NCI-H446 treated with DMSO at 0.1 percent for 48 hours (cell line): ENCODE measurements around the gene DRC3.
"Not testable (repeated sequence)": the region's sequence is repeated elsewhere in the genome, so short reads cannot be mapped to it uniquely, and the experiment has no call there.

Source experiments
- DNase-seq: peaks from one replicate; lab custom pipeline; 2025; lab: John Stamatoyannopoulos, UW

Gene DRC3, protein sequence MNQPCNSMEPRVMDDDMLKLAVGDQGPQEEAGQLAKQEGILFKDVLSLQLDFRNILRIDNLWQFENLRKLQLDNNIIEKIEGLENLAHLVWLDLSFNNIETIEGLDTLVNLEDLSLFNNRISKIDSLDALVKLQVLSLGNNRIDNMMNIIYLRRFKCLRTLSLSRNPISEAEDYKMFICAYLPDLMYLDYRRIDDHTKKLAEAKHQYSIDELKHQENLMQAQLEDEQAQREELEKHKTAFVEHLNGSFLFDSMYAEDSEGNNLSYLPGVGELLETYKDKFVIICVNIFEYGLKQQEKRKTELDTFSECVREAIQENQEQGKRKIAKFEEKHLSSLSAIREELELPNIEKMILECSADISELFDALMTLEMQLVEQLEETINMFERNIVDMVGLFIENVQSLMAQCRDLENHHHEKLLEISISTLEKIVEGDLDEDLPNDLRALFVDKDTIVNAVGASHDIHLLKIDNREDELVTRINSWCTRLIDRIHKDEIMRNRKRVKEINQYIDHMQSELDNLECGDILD

DNA sequence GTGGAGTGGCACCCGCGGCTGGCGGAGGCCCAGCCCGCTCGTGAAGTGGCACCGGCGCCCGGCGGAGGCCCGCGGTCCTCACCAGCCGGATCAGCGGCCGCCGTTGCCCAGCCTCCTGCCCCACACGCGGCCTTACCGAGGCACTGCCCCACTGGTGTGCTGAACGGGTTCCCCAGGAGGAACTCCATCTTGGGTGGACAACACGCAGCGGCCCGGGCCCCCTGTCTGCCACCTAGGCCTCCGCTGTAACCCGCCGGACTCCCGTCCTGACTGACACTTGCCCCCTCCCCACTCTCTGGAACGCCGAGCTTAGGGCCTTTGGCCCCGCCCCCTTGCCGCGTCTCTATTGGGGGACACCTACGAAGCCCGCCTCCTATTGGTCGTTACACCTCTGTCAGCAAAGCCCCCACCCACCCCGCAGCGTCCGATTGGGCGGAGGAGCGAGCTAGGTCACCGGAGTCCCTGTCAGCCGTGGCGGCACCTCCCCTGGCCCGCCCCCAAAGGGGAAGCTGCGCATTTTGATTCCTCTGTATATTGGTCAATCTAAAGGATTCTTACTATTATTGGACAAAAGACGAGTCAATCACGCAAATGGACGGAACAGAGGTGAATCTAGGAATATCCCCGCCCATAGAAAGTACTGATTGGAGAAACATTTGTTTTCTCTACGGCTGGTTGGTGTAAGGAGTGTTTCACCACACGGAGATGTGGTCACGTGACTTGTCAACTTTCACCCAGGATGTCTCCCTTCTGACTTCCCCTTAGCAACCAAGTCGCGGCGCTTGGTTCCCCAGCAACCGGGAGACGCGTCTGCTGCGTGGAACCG is at the start of gene DRC3, which contains the start of gene TOM1L2:
DRC3 (plus strand) TSS at position 737 of the 826 bp plus-strand sequence. CDS start 4,737 bp downstream, outside the sequence.
TOM1L2 (minus strand) TSS at position 275 of the 826 bp plus-strand sequence; CDS start at position 188, 87 bp downstream.
- DNase-seq = peak; percentile 100

DNA sequence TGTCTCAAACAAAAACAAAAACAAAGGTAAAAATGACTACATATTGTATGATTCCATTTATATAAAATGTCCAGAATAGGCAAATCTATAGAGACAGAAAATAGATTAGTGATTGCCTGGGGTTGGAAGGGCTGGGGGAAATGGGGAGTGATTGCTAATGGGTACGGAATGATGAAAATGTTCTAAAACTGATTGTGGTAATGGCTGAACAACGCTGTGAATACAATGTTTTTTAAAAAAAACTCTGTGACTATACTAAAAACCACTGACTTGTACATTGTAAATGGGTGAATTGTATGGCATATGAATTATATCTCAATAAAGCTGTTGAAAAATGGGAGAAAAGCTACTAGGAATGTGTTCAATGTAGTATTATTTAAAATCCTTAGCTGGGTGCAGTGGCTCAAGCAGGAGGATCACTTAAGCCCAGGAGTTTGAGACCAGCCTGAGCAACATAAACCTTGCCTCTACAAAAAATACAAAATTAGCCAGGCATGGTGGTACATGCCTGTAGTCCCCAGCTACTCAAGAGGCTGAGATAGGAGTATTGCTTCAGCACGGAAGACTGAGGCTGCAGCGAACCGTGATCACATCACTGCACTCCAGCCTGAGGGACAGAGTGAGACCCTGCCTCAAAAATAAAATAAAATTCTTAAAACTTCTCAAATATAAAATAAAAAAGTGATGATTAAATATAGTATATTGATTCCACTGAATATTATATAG is 48.4 kb upstream of the DRC3 start:
- no peak for DNase-seq

DNA sequence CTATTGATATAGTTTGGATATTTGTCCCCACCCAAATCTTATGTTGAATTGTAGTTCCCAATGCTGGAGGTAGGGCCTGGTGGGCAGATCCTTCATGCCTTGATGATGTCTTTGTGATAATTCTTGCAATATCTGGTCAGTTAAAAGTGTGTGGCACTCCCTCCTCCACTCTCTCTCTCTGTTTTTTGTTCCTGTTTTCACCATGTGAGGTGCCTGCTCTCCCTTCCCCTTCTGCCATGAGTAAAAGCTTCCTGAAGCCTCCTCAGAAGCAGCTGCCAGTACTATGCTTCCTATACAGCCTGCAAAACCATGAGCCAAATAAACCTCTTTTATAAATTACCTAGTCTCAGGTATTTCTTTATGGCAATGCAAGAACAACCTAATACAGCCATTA is 47.8 kb upstream of the DRC3 start:
- DNase-seq = no peak

DNA sequence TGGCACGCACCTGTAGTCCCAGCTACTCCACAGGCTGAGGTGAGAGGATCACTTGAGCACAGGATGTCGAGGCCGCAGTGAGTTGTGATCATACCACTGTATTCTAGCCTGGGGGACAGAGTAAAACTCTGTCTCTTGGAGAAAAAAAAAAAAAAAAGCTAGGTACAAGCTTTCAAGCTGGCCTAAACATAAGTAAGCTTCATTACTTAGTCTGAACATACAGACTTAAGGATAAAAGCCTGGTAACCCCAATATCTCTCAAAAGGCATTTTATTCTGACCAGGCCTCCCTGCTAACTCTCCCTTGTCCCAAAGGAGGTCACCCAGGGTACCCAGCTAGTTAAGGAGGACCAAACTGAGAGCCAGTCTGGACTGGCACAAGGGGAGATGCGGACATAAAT is 46.6 kb upstream of the DRC3 start:
- no peak for DNase-seq

DNA sequence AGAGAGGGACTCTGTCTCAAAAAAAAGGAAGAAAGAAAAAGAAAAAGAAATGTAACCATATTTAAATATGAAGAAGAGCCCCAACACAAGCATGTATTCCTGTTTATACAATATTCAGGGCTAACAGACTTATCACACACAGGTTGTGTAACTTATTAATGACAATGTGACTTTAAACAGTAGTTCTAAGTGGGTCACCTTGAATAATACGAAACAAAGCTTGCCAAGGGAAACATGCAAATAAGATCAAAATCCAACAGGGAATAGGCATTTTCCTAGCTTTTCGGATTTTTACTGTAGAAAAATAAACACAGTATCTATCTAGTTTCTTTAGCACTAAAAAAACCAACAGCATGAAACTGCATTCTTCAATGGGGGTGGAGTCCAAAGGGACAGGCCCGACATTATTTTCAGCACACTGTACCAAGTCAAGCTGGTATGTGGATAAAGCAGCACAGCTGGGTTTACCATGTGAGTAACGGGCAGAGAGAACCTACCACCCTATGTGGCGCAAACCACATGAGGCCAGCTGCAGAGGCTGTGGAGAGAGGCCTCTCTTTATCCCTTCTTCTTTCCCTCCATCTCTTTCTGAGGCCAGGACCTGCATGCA is 45.7 kb upstream of the DRC3 start:
- DNase-seq = no peak

DNA sequence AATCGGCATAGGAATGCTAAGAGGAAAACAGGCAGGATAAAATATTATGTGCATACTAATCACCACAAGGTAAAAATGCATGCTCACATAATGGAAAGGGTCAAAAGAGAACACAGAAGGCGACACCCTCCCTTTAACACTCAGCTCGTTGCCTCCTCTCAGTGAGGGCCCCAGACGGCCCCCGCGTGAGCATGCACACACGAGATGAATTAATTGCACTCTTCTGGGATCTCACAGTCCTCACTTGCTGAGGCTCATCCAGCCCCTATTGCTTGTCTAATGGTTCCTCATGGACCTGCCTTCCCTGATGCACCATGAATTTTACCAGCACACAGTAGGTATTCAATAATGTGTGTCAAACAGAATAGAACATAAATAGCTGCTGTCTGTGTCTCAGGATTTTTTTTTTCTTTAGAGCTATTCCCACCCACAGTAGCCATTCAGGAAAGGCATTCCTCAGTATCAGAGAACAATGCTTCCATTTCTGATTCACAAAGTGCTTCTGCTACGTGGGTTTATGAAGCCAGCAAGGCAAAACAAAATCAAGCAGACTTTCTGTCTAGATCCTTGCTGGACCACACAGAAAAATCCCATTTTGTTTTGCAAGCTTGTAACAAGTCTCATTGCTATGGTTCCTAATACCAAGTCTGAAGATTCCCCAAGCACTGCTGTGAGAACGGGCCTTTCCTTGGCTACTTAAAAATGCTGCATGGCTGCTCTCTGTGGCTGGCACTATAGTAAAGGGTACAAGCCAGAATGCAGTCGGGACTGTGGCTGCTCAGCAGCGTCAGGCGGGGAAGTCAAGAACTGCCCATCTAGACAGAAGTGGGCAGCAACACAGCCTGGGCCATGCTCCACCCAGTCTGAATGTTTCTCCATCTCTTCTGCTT is 44.0 kb upstream of the DRC3 start:
- DNase-seq = no peak

DNA sequence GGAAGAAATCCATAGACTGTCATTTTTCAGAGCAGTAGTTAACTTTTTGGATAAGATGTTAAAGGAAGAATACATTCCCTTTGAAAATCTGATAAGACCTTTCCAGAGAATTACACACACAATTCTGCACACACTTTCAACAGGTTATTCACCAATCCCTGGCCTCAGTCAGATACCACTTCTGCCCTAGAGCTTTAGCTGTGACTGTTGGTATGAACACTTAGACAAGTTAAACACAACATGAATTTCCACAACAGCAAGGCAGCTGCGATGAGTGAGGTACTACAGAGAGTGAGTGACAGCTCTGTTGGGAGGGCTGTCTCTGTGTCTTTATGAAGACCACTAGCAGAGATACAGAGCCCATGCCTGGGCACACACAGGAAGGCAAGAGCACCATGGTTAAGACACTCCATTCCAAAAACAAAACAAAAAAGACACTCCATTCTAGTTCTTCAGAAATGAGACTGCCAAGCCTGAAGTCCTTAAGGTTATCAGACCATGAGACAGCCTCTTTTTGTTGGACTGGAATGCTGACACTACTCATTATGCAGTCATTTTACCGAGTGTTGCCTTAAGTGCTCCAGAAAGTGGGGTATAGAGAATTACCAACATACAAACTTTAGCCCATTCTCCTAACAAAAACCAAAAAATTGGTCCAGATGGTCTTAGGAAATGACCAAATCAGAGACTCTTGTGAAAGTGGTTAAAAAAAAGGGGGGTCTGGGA is 42.8 kb upstream of the DRC3 start:
- DNase-seq = no peak

DNA sequence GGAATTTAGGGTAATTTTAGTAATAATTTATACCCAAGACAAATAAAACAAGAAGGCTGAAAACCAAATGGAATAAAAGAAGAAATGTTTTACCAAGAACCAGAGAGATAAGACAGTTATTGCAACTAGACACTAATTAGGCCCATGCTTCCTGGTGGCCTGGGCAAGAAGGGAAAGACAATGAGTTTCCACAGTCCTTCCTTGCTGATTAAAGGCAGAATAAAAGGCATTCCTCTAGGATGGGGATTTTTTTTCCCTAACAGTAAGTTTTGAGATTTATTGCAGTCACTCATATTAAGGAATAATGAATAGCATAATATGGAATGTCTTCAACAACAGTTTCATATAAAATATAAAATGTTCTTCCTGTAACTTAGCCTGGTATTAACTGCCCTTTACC is 42.0 kb upstream of the DRC3 start:
- DNase-seq = no peak

DNA sequence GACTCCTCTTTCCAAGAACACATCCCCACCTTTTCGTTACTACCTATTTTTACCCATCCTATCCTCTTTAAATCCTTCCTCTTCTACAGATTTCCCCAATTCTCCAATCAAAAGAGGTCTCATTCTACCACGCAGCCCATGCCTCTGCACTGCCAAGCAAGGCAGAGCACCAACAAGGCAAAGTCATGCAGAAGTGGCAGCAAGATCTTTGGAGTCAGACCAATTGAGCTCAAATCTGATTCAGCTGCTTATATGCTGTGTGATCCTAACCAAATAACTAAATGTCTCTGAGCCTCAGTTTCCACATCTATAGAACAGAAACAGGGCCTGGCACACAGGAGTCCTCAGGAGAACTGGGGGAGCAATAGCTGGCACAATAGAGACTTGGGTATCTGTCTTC is 41.5 kb upstream of the DRC3 start:
- DNase-seq = no peak

DNA sequence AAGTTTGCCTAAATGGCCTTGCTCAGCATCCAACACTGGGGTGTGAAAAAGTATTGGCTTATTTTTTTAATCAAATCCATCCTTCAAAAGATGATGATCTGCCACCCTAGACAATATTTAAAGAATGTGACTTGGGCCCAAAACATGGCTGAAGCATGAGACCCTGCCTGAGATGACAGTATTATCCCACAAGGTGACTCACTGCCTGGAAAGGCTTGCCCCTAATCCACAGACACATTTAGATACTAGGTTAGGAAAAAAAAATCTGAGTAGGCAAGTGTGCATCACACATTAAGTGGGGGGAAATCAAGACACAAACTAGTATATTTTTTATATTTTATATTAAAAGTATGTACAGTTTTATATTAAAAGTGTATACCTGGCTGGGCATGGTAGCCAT is 38.9 kb upstream of the DRC3 start:
- no peak for DNase-seq

DNA sequence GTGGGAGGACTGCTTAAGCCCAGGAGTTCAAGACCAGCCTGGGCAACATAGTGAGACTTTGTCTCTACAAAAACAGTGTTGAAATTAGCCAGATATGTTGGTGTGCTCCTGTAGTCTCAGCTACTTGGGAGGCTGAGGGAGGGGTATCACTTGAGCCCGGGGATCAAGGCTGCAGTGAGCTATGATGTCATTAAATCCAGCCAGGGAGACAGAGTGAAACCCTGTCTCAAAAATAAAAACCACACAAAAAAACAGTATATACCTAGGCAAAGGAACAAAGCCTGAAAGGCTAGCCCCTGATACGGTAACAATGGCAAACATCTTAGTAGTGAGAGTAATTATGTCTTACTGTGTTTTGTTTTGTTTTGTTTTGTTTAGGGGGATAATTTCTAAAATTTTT is 38.4 kb upstream of the DRC3 start:
- DNase-seq = no peak

DNA sequence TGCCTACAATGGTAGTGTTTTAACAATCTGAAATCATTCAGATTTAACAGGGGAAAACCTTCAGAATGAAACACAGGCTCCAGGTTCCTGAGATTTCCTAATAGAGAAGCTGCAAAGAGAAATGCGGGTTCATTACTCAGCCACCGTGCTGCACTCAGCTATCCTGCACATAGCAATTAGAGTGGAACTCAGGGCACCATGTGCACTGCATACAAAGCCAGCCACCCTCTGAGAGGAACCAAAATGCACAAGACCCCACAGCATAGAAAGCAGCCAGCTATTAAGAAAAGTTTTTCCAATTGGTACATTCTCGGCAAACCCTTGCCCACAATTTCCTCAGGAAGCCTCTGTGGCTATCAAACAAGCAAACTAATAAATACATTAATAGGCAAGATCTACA is 37.9 kb upstream of the DRC3 start:
- DNase-seq = no peak

DNA sequence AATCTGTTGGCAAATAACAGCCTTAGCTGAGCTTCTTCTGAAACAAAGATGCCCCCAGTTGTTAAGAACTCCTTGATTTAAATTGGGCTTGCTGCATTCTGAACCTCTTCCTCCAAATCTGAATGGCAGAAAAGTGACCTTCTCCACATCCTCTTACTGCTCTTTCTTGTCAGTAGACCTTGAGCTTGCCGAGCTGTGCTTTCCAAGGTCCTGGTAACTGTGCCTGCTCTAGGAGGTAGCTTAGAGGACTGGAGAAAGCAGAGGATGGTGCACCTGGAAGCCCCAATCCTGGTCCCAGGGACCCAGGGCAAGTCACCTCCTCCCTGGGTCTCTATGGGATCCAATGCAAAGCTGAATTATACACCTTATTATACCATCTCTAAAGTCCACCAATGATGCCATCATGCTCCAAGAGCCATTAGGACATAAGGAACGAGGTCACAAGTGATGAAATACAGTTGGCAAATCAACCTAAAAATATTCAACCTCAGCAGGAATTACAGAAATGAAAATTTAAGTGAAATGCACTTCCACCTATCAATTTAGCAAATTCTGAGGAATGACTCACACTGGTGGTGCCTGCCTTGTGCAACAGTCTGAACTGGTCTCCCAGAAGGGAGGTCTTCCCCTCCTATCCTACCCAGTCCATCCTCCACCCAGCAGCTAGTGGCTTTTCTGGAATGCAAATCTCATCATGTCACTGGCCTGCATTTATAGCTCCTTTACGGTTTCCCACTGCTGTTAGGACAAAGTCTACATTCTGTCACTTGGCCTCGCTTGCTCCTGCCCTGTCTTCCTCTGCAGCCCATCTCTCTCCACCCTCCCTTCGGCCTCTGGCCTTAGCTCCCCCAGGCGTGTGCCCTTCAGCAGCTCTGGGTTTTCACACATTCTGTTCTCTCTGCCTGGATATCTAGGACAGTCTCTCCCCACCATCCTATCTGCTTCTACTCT is 37.1 kb upstream of the DRC3 start:
- DNase-seq = no peak

DNA sequence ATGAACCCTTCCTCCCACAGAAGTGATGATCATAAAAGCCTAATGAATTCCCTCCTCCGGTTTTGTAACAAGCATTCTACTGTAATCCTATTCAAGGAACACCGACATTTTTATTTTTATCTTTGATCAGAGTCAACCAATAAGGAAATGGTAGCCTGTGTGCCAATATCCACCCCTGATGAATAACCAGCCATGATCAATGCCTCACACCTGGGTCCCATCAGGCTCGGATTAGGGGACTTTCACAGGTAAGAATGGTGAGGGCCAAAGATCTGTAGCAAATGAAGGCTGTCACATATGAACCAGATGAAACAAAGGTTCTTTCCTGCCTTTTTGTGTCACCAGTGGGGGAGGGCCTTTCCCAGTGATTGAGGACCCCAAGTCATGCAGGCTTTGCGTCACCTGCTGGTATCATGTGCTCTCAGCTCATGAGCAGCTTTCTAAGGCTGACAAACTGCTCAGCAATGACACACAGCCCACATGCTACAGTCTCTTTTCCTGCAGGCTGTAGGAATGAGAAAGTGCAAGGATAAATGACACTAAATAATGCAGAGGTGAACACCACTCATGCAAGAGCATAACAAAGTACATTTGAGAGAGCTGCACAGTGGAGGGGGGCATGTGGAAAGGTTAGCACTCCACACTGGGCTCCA is 35.3 kb upstream of the DRC3 start:
- no peak for DNase-seq

DNA sequence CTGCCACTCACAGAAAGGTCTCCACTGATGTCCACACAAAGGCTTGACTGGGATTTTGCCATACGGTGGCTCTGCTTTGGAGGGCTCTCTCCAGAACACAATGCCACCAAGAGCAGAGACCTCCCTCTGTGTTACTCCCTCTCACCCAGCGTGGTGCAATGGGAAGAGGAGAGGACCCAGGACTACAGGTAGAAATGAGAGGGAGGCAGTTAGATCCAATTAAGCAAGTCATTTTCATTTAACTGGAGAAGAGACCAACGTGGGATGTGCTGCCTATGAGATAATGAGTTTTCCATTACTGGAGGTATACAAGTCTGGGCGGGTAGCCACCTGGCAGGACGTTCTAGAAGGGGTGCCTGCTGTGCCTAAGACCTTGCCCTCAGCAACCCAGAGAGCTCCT is 34.7 kb upstream of the DRC3 start:
- no peak for DNase-seq

DNA sequence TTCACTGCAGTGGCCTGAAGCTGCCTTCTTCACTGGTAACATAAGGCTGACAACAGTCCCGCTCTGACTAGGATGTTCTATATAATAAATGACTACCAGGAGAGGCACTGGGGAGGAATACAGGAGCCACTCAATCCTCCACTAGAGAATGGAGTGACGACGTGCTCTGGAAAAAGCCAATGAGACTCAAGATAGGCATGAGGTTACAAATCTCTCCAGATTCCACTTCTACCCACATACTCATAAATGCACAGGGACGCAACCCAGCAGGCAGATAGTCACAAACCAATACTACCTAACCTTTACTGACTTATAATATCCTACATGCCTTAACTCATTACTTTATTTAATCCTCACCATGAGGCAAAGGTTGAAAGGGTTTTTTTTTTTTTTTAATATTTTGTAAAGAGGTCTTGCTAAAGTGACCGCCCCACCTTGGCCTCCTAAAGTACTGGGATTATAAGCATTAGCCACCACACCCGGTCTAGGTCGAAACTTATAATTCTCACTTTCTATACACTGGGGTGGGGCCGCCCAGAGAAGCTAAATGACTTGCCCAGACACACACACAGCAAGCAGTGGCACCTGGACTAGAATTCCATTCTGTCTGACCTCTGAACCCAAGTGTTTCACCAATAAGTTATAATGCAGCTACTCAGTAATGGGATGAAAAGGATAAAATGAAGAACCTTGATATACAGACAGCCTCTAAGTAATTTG is 34.1 kb upstream of the DRC3 start:
- no peak for DNase-seq

DNA sequence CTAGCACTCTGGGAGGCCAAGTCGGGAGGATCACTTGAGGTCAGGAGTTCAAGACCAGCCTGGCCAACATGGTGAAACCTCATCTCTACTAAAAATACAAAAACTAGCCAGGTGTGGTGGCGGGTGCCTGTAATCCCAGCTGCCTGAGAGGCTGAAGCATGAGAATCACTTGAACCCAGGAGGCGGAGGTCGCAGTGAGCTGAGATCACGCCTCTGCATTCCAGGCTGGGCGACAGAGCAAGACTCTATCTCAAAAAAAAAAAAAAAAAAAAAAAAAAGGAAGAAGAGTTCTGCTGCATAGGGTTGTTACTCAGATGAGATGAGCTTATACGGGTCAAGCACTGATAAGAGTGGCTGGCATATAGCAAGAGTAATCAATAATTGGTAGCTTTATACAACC is 32.7 kb upstream of the DRC3 start:
- DNase-seq = not testable (repeated sequence)

DNA sequence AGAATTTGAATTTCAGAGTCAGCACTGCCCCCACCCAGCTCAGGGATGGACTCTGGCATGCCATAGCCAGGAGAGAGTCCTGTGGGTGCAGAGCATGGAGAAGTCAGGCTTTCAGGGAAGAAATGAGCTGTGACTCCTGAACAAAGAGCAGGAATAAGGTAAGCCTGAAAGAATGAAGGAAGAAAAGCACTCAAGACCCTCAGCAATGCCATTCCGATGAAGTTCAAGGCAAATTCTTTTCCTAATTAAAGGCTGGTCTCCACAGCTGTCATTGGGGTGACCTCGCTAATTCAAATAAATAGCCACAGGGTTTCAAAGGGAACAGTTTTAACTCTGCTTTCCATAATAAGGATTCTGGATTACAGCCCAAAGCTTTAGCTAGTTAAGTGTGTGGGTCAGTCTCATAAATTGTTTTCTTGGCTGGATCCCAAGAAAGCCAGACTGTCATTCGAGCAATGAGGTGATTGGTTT is 32.2 kb upstream of the DRC3 start:
- peak; percentile 1 for DNase-seq
